WTC11 (cell line): Measurements from ENCODE around the gene RNF208. TPM values are rescaled to one million over a fixed set of nuclear protein-coding genes. Genes with fewer than 3 reads are reported as not detected.

Experiments used
- ATAC-seq: fragments of 200-7000 bp; cut with Tn5 transposase; 2 replicates; pipeline ENCODE4 v1.10.0; 2021; ENCODE audit warnings: mild to moderate bottlenecking, moderate library complexity
- CTCF ChIA-PET: fragments of 300-600 bp; sonication (Branson Sonifier 250); formaldehyde crosslinking; loops from one replicate; lab custom pipeline; 2021; ENCODE audit warnings: antibody characterized with exemption; lab: Charles Lee
- POLR2A ChIA-PET: fragments of 350-600 bp; sonication (Branson Sonifier 250); formaldehyde crosslinking; loops from one replicate; lab custom pipeline; 2021; ENCODE audit warnings: antibody characterized with exemption; lab: Charles Lee
- DNase-seq: peaks from one replicate; pipeline ENCODE4 v3.0.0; 2021; ENCODE audit warnings: low spot score
- H3K27ac Mint-ChIP-seq: 2 replicates; pipeline ENCODE4 v1.8.0; 2021; ENCODE audit warnings: mixed read lengths
- H3K27me3 Mint-ChIP-seq: 2 replicates; pipeline ENCODE4 v1.8.0; 2021; ENCODE audit warnings: low read depth, mild to moderate bottlenecking, moderate library complexity, mixed read lengths
- H3K36me3 Mint-ChIP-seq: 2 replicates; pipeline ENCODE4 v1.8.0; 2021; ENCODE audit warnings: mixed read lengths
- H3K4me1 Mint-ChIP-seq: 2 replicates; pipeline ENCODE4 v1.8.0; 2022; ENCODE audit warnings: mixed read lengths
- H3K4me3 Mint-ChIP-seq: 2 replicates; pipeline ENCODE4 v1.8.0; 2021; ENCODE audit warnings: mild to moderate bottlenecking, moderate library complexity, mixed read lengths
- H3K9me3 Mint-ChIP-seq: 2 replicates; pipeline ENCODE4 v1.8.0; 2021; ENCODE audit warnings: mixed read lengths
- ATF1 ChIP-seq: sonication (generic); formaldehyde crosslinking; IDR thresholded peaks from 2 replicates; pipeline ENCODE4 v1.8.1; 2023; ENCODE audit warnings: mild to moderate bottlenecking, moderate library complexity, missing genetic modification reagents
- ATF3 ChIP-seq: sonication (generic); formaldehyde crosslinking; conservative IDR thresholded peaks from 2 replicates; pipeline ENCODE4 v1.8.1; 2022; ENCODE audit warnings: mild to moderate bottlenecking, missing genetic modification reagents
- ATF6 ChIP-seq: sonication (generic); formaldehyde crosslinking; IDR thresholded peaks from 2 replicates; pipeline ENCODE4 v1.8.1; 2023; ENCODE audit warnings: mild to moderate bottlenecking, missing genetic modification reagents
- ETV6 ChIP-seq: sonication (generic); formaldehyde crosslinking; IDR thresholded peaks from 2 replicates; pipeline ENCODE4 v1.8.1; 2022; ENCODE audit warnings: mild to moderate bottlenecking, missing genetic modification reagents
- FOXJ3 ChIP-seq: sonication (generic); formaldehyde crosslinking; IDR thresholded peaks from 2 replicates; pipeline ENCODE4 v1.9.0; 2021; ENCODE audit warnings: missing genetic modification reagents, mild to moderate bottlenecking, borderline replicate concordance
- IRF2 ChIP-seq: sonication (generic); formaldehyde crosslinking; IDR thresholded peaks from 2 replicates; pipeline ENCODE4 v1.8.0; 2022; ENCODE audit warnings: low read depth, missing genetic modification reagents, borderline replicate concordance
- JAZF1 ChIP-seq: fragments of 250-450 bp; sonication (Bioruptor Pico); IDR thresholded peaks from 2 replicates; pipeline ENCODE4 v1.9.0; 2021; ENCODE audit warnings: moderate library complexity, mild to moderate bottlenecking, inconsistent platforms
- NFATC4 ChIP-seq: fragments of 250-450 bp; sonication (Bioruptor Pico); IDR thresholded peaks from 2 replicates; pipeline ENCODE4 v1.9.0; 2021; ENCODE audit warnings: mild to moderate bottlenecking
- NR1H2 ChIP-seq: sonication (generic); formaldehyde crosslinking; IDR thresholded peaks from 2 replicates; pipeline ENCODE4 v1.9.0; 2021; ENCODE audit warnings: mild to moderate bottlenecking, moderate library complexity, missing genetic modification reagents
- USF1 ChIP-seq: sonication (generic); formaldehyde crosslinking; IDR thresholded peaks from 2 replicates; pipeline ENCODE4 v1.8.0; 2022; ENCODE audit warnings: mild to moderate bottlenecking, missing genetic modification reagents
- ZNF263 ChIP-seq: sonication (generic); formaldehyde crosslinking; IDR thresholded peaks from 2 replicates; pipeline ENCODE4 v1.8.1; 2022; ENCODE audit warnings: low read depth, mild to moderate bottlenecking, moderate library complexity, missing genetic modification reagents
- ZNF532 ChIP-seq: fragments of 250-450 bp; sonication (Bioruptor Pico); IDR thresholded peaks from 2 replicates; pipeline ENCODE4 v1.9.0; 2021; ENCODE audit warnings: mild to moderate bottlenecking, borderline replicate concordance
- total RNA-seq: library from RNA; stranded (reverse); gene quantifications from 3 replicates; pipeline ENCODE4 v1.2.3, GENCODE V29; 2021

RNF208 gene
- total RNA-seq, 1 experiment from 2014 or later, result 14.8 TPM

- TF ChIP-seq ZNF532 (CRISPR knock-in tag) (no peak), FOXJ3 (no peak), ATF3 (no peak), NFATC4 (CRISPR knock-in tag) (no peak), IRF2 (CRISPR knock-in tag) (no peak)
These were observed 50.7 kb downstream of the RNF208 start (continued) for GRCh38 chr9:137171149-137171900.

GRCh38 chr9:137170486-137171148 is 51.4 kb downstream of the RNF208 start:
- TF ChIP-seq NR1H2 (no peak), JAZF1 (CRISPR knock-in tag) (no peak), ATF6 (no peak), USF1 (CRISPR knock-in tag) (no peak), ATF1 (CRISPR knock-in tag) (no peak), ETV6 (no peak), ZNF263 (no peak)
- Mint-ChIP-seq H3K4me1 (peaks cover 6% of the 10 kb centered on the region), H3K4me3 (no peak overlapping the region), H3K36me3 (no peaks in the 10 kb centered on the region), H3K9me3 (no peaks in the 10 kb centered on the region), H3K27ac (no peak overlapping the region), H3K27me3 (peaks cover 51% of the 10 kb centered on the region)
- CTCF ChIA-PET, result interaction anchor here (0.9 to 3.1 kb wide), 9 partner anchors 14 to 136 kb away, joined by 3 to 17 read pairs (median 5); partner anchors contain the start of genes RNF224 and TOR4A
- no peak for ATAC-seq
- DNase-seq, result no peak
- POLR2A ChIA-PET, result interaction anchor here (0.8 kb wide), 1 partner anchor 84 kb away, joined by 3 read pairs; the partner anchor contains the start of gene MAN1B1

Other genes with a start within 250 kb of the RNF208 start
- 2.2 to 4.0 TPM (median 2.9 TPM) in 3 replicates for gene PTGDS, start 244.7 kb downstream of the RNF208 start, total RNA-seq
- gene LCNL1, start 239.2 kb downstream of the RNF208 start, total RNA-seq, result 0.27 to 0.50 TPM (median 0.34 TPM) in 3 replicates
- 44.1 to 45.3 TPM (median 44.6 TPM) in 3 replicates for gene PAXX, start 229.8 kb downstream of the RNF208 start, total RNA-seq
- gene CLIC3, start 225.7 kb downstream of the RNF208 start, total RNA-seq, result 0.31 to 0.41 TPM in 2 of 3 replicates, not detected in the other
- gene ABCA2, start 194.0 kb downstream of the RNF208 start, total RNA-seq, result 19.2 to 28.3 TPM (median 25.9 TPM) in 3 replicates
- gene FUT7, start 190.2 kb downstream of the RNF208 start, total RNA-seq, result not detected in 3 replicates
- 64.3 to 68.8 TPM (median 64.5 TPM) in 3 replicates for gene NPDC1, start 176.1 kb downstream of the RNF208 start, total RNA-seq
- gene ENTPD2, start 168.2 kb downstream of the RNF208 start, total RNA-seq, result 8.3 to 9.6 TPM (median 9.2 TPM) in 3 replicates
- 52.0 to 67.0 TPM (median 53.6 TPM) in 3 replicates for gene SAPCD2, start 151.7 kb downstream of the RNF208 start, total RNA-seq
- 12.1 to 17.7 TPM (median 14.3 TPM) in 3 replicates for gene UAP1L1, start 144.7 kb downstream of the RNF208 start, total RNA-seq
- gene MAN1B1, start 135.3 kb downstream of the RNF208 start, total RNA-seq, result 44.9 to 57.1 TPM (median 47.1 TPM) in 3 replicates
- gene DPP7, start 107.5 kb downstream of the RNF208 start, total RNA-seq, result 38.9 to 43.7 TPM (median 42.1 TPM) in 3 replicates
- gene GRIN1, start 83.1 kb downstream of the RNF208 start, total RNA-seq, result 4.0 to 6.6 TPM (median 4.1 TPM) in 3 replicates
- gene LRRC26, start 52.2 kb downstream of the RNF208 start, total RNA-seq, result 1.1 to 2.2 TPM (median 2.1 TPM) in 3 replicates
- not detected in 3 replicates for gene TMEM210, start 50.2 kb downstream of the RNF208 start, total RNA-seq
- gene ANAPC2, start 33.7 kb downstream of the RNF208 start, total RNA-seq, result 61.0 to 80.9 TPM (median 61.2 TPM) in 3 replicates
- gene SSNA1, start 33.6 kb downstream of the RNF208 start, total RNA-seq, result 102 to 105 TPM (median 103 TPM) in 3 replicates
- 33.4 to 43.1 TPM (median 38.1 TPM) in 3 replicates for gene TPRN, start 21.5 kb downstream of the RNF208 start, total RNA-seq
- gene TMEM203, start 16.6 kb downstream of the RNF208 start, total RNA-seq, result 46.7 to 50.6 TPM (median 47.4 TPM) in 3 replicates
- gene NDOR1, start 16.5 kb downstream of the RNF208 start, total RNA-seq, result 40.3 to 49.0 TPM (median 43.2 TPM) in 3 replicates
- gene CYSRT1, start 2.9 kb upstream of the RNF208 start, total RNA-seq, result 2.8 to 3.5 TPM (median 2.9 TPM) in 3 replicates
- 0.32 to 0.59 TPM (median 0.41 TPM) in 3 replicates for gene RNF224, start 5.3 kb upstream of the RNF208 start, total RNA-seq
- gene SLC34A3, start 8.7 kb upstream of the RNF208 start, total RNA-seq, result 0.13 to 0.23 TPM (median 0.14 TPM) in 3 replicates
- 373 to 376 TPM (median 375 TPM) in 3 replicates for gene TUBB4B, start 19.0 kb upstream of the RNF208 start, total RNA-seq
- 0.21 to 0.26 TPM in 2 of 3 replicates, not detected in the other for gene STPG3, start 29.0 kb upstream of the RNF208 start, total RNA-seq
- gene NELFB, start 33.1 kb upstream of the RNF208 start, total RNA-seq, result 93.7 to 95.0 TPM (median 94.7 TPM) in 3 replicates
- gene TOR4A, start 55.5 kb upstream of the RNF208 start, total RNA-seq, result 7.3 to 11.8 TPM (median 11.3 TPM) in 3 replicates
- 46.7 to 52.4 TPM (median 51.5 TPM) in 3 replicates for gene NRARP, start 80.0 kb upstream of the RNF208 start, total RNA-seq
- 20.4 to 23.1 TPM (median 21.2 TPM) in 3 replicates for gene EXD3, start 200.9 kb upstream of the RNF208 start, total RNA-seq
- gene NOXA1, start 201.2 kb upstream of the RNF208 start, total RNA-seq, result 2.9 to 5.9 TPM (median 4.8 TPM) in 3 replicates
- 2.0 to 2.5 TPM (median 2.3 TPM) in 3 replicates for gene ENTPD8, start 219.1 kb upstream of the RNF208 start, total RNA-seq
- gene NSMF, start 237.1 kb upstream of the RNF208 start, total RNA-seq, result 61.6 to 63.7 TPM (median 61.9 TPM) in 3 replicates